ENCODE data around the gene MTFMT.
"Not testable (repeated sequence)": the region's sequence is repeated elsewhere in the genome, so short reads cannot be mapped to it uniquely, and the experiment has no call there.

The MTFMT gene

DNA sequence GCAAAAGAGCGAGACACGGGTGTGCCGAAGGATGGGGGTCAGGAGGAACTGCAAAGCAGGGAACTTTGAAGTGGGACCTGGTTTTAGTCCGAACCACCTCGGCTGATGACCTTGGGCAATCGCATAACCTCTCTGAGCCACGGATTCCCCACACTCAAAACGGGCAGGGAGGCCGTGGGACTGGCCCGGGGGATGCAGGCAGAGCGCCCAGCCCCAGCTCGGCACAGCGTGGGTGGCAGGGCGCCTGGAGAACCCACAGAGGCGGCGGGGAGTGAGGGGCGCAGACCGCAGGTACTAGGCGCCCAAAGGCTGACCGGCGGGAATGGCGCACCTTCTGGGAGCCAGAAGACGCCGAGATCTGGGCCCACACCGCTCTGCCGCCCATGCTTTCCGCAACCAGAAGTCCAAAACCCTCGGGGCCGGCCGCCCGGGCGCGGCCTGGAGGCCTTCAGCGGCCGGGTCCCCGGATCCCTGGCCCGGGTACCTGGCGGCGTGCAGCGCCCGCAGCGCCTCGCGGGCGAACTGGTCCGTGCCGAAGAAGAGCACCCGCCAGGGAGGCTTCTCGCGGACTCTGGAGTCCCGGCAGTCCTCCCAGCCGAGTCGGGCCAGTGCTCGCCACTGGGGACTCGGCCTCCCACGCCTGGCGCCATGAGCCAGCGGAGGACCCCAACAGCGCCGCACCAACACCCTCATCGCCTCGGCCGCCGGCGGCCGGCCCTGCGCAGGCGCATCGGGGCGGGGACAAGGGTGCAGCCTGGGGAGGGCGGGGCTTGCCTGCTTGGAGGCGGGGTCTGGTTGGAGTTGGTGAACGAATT is at the start of gene MTFMT:
TSS of gene MTFMT (minus strand) at position 719 of the 815 bp plus-strand sequence. CDS start at position 693, 26 bp downstream.
- DNase-seq = peak; percentile 91

DNA sequence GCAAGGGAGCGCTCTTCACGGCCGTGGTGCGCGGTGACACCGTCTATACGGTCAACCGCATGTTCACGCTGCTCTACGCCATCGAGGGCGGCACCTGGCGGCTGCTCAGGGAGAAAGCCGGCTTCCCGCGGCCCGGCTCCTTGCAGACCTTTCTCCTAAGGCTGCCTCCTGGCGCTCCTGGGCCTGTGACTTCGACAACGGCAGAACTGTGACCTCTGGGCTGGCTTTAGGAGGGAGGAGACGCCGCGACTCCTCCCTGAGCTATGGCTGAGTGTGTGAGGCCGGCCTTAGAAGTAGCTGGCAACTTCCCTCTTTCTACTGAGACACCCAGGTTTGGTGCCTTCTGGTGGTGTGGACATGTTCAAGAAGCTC is 48.5 kb upstream of the MTFMT start:
- peak; percentile 8 for DNase-seq

DNA sequence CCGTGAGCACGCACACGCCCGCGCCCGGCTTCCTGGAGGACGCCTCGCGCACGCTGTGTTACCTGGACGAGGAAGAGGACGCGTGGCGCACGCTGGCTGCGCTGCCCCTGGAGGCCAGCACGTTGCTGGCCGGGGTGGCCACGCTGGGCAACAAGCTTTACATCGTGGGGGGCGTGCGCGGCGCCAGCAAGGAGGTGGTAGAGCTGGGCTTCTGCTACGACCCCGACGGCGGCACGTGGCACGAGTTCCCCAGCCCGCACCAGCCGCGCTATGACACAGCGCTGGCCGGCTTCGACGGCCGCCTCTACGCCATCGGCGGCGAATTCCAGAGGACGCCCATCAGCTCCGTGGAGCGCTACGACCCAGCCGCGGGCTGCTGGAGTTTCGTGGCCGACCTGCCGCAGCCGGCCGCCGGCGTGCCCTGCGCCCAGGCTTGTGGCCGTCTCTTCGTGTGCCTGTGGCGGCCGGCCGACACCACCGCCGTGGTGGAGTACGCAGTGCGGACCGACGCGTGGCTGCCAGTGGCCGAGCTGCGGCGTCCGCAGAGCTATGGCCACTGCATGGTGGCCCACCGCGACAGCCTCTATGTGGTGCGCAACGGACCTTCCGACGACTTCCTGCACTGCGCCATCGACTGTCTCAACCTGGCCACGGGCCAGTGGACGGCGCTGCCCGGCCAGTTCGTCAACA is 48.0 kb upstream of the MTFMT start:
- DNase-seq = no peak

DNA sequence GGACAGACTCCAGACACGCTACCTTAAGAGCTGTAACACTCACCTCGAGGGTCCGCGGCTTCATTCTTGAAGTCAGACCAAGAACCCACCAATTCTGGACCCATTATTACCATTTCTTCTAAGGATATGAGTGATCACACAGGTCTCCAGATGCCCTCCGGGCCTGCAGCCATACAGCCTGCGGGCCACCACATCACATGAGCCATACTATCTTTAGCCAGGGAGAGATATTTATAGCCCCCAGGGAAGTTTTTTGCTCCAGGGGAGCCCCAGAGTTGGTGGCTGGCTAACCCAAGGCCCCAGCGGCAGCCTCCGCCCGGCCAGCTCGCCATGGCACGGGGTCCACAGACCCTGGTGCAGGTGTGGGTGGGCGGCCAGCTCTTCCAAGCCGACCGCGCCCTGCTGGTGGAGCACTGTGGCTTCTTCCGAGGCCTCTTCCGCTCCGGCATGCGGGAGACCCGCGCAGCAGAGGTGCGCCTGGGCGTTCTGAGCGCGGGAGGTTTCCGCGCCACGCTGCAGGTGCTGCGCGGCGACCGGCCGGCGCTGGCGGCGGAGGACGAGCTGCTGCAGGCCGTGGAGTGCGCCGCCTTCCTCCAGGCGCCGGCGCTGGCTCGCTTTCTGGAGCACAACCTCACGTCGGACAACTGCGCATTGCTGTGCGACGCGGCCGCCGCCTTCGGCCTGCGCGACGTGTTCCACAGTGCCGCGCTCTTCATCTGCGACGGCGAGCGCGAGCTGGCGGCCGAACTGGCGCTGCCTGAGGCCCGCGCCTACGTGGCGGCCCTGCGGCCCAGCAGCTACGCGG is 47.2 kb upstream of the MTFMT start, which contains the start of gene KBTBD13:
TSS of gene KBTBD13 (plus strand) at position 261 of the 805 bp plus-strand sequence. CDS start at position 331, 70 bp downstream.
- DNase-seq = no peak

DNA sequence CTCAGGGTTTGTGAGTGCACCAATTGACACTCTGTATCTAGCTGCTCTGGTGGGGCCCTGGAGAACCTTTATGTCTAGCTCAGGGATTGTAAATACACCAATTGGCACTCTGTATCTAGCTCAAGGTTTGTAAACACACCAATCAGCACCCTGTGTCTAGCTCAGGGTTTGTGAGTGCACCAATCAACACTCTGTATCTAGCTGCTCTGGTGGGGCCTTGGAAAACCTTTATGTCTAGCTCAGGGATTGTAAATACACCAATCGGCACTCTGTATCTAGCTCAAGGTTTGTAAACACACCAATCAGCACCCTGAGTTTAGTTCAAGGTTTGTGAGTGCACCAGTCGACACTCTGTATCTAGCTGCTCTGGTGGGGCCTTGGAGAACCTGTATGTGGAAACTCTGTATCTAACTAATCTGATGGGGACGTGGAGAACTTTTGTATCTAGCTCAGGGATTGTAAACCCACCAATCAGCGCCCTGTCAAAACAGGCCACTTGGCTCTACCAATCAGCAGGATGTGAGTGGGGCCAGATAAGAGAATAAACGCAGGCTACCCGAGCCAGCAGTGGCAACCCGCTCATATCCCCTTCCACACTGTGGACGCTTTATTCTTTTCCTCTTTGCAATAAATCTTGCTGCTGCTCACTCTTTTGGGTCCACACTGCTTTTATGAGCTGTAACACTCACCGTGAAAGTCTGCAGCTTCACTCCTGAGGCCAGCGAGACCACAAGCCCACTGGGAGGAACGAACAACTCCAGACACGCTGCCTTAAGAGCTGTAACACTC is 46.4 kb upstream of the MTFMT start:
- DNase-seq = not testable (repeated sequence)

DNA sequence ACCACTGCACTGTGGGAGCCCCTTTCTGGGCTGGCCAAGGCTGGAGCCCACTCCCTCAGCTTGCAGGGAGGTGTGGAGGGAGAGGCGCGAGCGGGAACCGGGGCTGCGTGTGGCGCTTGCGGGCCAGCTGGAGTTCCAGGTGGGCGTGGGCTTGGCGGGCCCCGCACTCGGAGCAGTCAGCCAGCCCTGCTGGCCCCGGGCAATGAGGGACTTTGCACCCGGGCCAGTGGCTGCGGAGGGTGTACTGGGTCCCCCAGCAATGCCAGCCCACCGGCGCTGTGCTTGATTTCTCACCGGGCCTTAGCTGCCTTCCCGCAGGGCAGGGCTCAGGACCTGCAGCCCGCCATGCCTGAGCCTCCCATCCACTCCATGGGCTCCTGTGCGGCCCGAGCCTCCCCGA is 45.5 kb upstream of the MTFMT start:
- not testable (repeated sequence) for DNase-seq

DNA sequence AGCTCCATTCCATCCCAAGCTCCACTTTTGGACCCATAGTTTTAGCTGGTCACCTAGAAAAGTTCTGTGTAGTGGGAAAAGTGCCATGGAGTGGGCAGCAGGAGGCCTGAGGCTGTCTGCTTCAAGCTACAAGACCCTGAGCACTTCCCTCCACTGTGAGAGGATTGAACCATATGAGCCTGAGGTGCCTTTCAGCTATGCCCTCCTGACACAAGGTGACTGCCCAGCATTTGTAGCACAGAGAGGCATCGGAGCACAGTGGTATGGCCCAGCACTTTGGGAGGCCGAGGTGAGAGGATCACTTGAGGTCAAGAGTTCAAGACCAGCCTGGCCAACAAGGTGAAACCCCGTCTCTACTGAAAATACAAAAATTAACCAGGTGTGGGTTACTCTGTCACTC is 43.2 kb upstream of the MTFMT start:
- no peak for DNase-seq

GRCh38 chr15:65072027-65072426 is 42.6 kb upstream of the MTFMT start:
- DNase-seq = no peak

DNA sequence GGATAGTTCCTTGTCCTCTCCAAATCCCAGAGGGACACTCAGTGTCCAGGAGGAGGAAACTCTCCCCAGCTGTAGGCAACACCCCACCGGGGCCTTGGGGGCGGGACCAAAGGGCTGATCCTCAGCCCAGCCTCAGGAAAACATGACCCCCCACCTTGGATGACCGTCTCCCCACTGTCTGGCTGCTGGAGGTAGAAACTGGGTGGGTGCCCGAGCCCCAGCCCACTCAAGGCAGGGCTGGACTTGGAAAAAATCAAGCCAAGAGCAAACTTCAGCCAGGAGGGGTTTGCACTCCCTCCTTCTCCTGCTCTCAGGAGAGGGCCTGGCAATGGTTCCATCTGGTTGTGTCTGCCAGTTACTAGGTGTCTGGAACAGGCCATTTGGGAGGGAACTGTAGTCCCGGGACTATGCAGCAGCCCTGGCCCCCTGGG is 42.0 kb upstream of the MTFMT start:
- DNase-seq = no peak

- DNase-seq = no peak
Measured at GRCh38 chr15:65069779-65070546, 40.5 kb upstream of the MTFMT start.

DNA sequence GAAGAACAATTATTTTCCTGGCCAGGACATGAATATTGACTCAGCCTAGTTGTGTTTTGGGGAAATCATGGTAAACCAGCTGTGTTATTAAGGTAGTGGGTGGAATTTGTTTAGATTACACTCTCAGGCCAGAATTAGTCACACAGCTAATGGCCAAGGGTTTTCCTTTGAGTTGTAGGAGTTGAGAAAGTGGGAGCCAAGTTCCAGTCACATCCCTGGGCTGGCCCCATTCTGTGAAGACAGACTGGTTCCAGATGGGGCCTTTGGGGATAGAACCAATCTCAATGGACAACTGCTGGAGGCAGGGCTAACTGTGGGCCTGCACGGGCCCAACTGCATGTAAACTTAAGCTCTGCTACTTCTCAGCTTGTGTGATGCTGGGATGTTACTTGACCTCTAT is 39.7 kb upstream of the MTFMT start:
- no peak for DNase-seq

GRCh38 chr15:65068403-65068788 is 39.0 kb upstream of the MTFMT start:
- DNase-seq = no peak

DNA sequence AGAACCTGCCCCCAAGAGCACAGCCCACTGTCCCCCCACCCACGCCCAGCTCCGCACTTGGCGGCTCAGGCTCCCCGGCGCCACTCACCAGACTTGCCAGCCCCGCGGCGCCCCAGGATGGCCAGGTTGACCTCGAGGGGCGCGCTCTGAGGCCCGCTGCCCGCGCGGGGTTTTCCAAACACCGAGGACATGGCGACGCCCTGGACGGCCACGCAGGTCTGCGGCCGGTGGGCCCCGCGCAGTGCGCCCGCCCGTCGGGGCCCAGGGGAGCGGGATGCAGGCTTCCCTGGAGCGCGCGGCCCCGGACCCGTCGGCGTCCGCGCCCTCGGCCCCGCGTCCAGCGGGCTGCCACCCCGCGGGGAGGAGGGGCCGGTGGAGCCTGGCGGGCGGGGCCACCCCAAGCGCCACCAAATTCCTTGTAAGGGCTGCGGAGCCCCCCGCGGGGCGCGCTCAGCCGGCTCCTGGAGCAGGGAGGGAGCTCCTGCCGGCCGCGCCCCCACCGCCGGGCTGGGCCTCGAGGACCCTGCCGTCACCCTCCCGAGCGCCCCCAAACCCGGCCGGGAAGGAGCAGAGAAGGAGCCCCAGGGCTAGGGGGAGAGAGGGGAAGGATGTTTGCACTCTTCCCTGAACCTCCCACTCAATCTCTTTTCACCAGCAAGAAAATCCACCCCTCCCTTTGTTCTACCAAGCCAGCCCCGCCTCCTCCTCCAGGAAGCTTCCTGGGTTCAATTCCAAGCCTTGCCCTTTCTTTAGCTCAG is 38.4 kb upstream of the MTFMT start, which contains the start of gene RASL12:
TSS of gene RASL12 (minus strand) at position 347 of the 758 bp plus-strand sequence. CDS start at position 191, 156 bp downstream.
- no peak for DNase-seq

DNA sequence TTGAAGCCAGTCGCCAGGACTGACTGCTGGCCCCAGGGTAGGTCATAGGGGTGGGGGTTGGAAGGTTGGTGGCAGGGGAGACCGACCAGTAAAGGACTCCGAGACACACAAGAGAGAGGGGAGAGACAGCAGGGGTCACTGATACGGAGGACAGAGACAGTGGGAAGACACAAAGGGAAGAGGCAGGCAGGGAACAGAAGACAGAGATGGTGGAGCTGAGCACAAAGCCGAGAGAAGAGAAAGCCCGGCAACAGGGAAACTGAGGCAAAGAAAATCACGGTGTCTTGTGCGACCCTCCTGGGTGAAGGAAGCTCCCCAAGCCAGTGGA is 37.8 kb upstream of the MTFMT start:
- no peak for DNase-seq

- DNase-seq = no peak
Measured at GRCh38 chr15:65066635-65067316, 37.3 kb upstream of the MTFMT start.

- DNase-seq = no peak
Measured at GRCh38 chr15:65066001-65066634, 36.7 kb upstream of the MTFMT start.

- no peak for DNase-seq
Measured at GRCh38 chr15:65062726-65063125, 33.3 kb upstream of the MTFMT start.

- DNase-seq = no peak
Measured at GRCh38 chr15:65062061-65062460, 32.6 kb upstream of the MTFMT start.

DNA sequence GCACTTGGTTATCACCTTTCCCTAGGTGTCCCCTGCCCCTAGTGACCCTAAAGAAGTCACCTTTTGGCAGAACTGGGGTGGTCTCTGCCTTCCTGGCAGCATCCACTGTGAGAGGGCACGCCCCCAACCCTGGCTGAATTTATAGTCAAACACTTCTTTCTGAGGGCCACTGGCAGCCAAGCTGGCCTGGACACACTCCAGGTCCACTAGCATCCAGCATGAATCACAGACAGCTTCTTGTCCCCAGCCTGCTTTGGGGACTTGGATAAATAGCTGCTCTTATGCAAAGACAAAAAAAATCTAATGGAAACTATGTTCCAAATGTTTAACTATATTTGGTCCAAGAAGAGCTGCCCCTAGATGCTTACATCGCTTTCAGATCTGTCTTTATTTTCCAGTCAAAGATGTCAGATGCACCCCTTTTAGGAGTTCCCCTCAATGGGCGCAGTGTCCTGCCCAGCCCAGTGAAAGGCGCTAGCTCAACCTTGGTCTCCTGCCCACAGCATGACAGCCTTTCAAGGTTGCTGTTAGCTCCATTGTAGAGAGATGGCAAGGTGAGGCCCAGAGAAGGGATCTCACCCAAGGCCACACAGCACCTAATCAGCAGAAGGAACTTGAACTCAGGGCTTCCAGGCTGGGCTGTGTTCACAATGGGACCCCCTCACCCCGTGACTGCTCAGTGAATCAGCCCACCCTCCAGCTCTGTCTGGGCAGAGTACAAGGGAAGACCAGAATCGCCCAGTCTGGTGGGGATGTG is 31.4 kb upstream of the MTFMT start:
- no peak for DNase-seq
